ENCODE data around the gene NT5M.
"Not testable (repeated sequence)": the region's sequence is repeated elsewhere in the genome, so short reads cannot be mapped to it uniquely, and the experiment has no call there.

The NT5M gene

GRCh38 chr17:17379197-17379991, 76.2 kb downstream of the NT5M start:
- DNase-seq = no peak

- DNase-seq = no peak
Observed at GRCh38 chr17:17380145-17380925, 77.2 kb downstream of the NT5M start.

GRCh38 chr17:17381446-17382064, 78.4 kb downstream of the NT5M start:
- no peak for DNase-seq

GRCh38 chr17:17382065-17382459, 78.9 kb downstream of the NT5M start:
- DNase-seq = no peak

- DNase-seq = no peak
Observed at GRCh38 chr17:17382971-17383370, 79.8 kb downstream of the NT5M start.

- DNase-seq = not testable (repeated sequence)
Observed at GRCh38 chr17:17383431-17384290, 80.5 kb downstream of the NT5M start.

GRCh38 chr17:17384291-17384615, 81.1 kb downstream of the NT5M start:
- no peak for DNase-seq

- DNase-seq = no peak
Observed at GRCh38 chr17:17384961-17385360, 81.8 kb downstream of the NT5M start.

- peak; percentile 100 for DNase-seq
Observed at GRCh38 chr17:17385491-17385890, 82.3 kb downstream of the NT5M start.

GRCh38 chr17:17386094-17386800, 83.1 kb downstream of the NT5M start:
- peak; percentile 88 for DNase-seq

GRCh38 chr17:17387017-17387497, 83.9 kb downstream of the NT5M start:
- no peak for DNase-seq

GRCh38 chr17:17387498-17388362, 84.6 kb downstream of the NT5M start:
- peak; percentile 91 for DNase-seq

GRCh38 chr17:17388657-17389496, 85.7 kb downstream of the NT5M start:
- DNase-seq = no peak

GRCh38 chr17:17391668-17392370, 88.6 kb downstream of the NT5M start:
- DNase-seq = peak; percentile 47

- DNase-seq = no peak
Observed at GRCh38 chr17:17393976-17394375, 90.8 kb downstream of the NT5M start.

GRCh38 chr17:17394494-17394893, 91.3 kb downstream of the NT5M start:
- no peak for DNase-seq

- no peak for DNase-seq
Observed at GRCh38 chr17:17395246-17395802, 92.2 kb downstream of the NT5M start.

- DNase-seq = no peak
Observed at GRCh38 chr17:17395885-17396284, 92.7 kb downstream of the NT5M start.
